GM18502 (cell line): ENCODE results near the gene SDF2L1.
"Not testable (repeated sequence)": the region's sequence is repeated elsewhere in the genome, so short reads cannot be mapped to it uniquely, and the experiment has no call there.

Experiments used
- ATAC-seq: cut with Tn5 transposase; IDR thresholded peaks from one replicate; pipeline ENCODE4 v1.9.1; 2021; ENCODE audit warnings: mild to moderate bottlenecking; ENCODE audit not compliant: unreplicated experiment, poor library complexity

Gene SDF2L1

DNA sequence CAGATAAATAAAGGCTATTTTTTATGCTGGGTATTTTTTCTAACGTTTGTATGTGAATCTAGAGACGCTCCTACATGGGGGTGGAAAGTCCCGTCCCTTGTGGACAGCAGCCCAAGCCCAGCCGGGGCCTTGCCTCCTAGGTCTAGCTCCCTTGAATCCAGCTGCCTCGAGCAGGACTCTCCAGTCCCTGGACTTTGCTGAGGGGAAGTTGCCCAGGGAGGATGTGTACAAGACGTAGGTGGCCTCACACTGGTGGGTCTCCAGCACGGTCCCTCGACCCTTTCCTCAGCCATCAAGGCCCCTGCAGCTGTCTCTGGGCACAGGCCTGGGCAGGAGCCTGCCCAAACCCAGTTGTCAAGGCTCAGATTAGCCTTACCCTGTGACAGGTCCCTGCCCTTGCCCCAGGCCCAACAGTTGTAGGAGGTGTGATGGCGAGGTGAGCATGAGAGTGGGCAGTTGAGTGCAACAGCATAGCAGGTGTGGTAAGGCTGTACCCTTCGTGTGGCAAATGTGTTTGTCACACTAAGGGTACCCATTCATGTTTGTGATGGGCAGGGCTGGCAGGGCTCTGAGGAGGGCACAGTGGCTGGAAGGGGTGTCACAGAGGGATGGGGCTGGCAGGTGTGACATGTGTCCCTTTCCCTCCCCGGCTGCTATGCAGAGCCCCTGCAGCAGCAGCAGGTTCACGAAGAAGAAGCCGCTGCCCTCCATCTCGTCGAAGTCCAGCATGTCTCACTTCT lies 6.2 kb upstream of the SDF2L1 start:
- ATAC-seq, result no peak

DNA sequence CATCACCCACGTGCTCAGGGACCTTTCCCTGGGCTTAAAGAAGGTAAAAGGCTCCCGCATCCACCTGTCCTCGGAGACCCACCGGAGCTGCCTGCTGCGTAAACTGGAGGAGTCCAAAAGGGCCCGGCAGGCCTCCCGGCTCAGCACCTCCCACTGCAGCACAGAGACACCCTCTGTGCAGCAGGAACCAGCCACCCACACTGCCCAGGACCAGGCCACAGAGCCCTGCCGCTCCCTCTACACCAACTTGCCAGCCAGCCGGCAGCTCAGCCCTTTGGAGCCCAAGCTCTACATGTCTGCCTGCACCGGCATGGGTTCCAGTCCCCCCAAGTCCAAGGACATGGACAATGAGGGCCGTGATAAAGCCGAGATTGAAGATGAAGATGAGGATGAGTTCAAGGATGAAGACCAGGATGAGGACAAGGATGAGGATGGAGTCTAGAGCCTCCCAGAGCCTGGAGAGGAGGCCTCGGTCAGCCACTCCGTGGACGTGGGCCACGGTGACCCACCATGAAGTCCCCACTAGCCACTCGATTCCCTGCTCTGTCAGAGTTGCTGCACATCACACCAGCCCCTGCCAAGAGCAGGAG lies 5.4 kb upstream of the SDF2L1 start:
- ATAC-seq, result no peak

DNA sequence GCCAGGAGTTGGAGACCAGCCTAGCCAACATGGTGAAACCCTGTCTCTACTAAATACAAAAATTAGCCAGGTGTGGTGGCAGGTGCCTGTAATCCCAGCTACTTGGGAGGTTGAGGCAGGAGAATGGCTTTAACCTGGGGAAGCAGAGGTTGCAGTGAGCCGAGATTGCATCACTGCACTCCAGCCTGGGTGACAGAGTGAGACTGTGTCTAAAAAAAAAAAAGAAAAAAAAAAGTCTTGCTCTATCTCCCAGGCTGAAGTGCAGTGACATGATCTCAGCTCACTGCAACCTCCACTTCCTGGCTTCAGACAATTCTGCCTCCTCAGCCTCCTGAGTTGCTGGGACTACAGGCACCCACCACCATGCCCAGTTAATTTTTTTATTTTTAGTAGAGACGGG lies 4.7 kb upstream of the SDF2L1 start:
- ATAC-seq, result not testable (repeated sequence)

DNA sequence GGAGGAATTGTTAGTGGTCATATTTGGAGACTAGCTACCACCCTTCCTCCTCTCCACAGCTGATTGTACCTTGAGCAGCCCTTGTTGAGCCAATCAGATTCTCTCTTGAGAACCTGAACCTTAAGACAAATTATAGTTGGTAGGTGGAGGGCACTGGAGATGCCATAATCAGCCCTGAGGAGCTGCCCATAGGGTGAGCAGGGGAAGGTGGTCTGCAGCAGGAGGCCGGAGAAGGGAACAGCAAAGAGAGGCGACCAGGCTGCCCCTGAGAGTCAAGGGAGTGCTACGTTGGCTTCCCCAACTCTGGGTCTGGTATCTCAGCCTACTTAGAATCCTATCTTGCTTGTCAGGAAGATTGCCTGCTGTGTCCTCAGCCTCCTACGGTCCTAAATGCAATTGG lies 2.7 kb upstream of the SDF2L1 start:
- no peak for ATAC-seq

DNA sequence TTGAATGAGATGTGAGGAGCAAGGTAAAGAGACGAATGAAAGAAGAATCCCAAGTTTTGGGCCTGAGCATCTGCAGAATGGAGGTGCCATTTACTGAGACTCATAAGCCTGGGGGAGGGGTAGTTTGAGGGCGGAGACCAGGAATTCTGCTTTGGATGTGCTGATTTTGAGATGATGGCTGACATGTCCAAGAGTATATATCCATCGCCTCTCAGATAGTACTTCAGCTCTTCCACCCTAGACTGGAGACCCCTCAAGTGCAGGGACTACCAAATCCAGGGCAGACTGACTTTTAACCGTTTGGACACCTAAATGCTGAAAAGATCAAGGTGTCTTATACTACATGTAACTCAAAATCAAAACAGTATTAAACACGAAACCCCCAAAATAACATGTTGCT lies 1.3 kb upstream of the SDF2L1 start:
- no peak for ATAC-seq

DNA sequence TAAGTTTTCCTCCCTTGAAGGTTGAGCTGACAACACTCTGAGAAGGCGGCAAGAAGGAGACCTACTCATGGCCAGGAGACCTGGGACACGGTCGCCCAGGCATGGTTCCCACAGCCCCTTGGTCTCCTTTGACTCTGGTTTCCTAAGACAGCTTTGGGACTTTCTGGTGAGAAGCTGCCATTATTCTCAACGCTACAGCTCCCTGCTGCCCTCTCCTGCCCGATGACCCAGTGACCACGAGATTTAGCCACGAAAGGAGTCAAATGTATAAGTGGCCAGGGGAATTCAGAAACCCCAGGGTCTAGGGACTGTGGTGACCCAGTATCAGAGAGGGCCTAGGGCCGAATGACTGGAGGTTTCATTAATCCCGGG lies 699 bp upstream of the SDF2L1 start:
- ATAC-seq, result peak; percentile 19

DNA sequence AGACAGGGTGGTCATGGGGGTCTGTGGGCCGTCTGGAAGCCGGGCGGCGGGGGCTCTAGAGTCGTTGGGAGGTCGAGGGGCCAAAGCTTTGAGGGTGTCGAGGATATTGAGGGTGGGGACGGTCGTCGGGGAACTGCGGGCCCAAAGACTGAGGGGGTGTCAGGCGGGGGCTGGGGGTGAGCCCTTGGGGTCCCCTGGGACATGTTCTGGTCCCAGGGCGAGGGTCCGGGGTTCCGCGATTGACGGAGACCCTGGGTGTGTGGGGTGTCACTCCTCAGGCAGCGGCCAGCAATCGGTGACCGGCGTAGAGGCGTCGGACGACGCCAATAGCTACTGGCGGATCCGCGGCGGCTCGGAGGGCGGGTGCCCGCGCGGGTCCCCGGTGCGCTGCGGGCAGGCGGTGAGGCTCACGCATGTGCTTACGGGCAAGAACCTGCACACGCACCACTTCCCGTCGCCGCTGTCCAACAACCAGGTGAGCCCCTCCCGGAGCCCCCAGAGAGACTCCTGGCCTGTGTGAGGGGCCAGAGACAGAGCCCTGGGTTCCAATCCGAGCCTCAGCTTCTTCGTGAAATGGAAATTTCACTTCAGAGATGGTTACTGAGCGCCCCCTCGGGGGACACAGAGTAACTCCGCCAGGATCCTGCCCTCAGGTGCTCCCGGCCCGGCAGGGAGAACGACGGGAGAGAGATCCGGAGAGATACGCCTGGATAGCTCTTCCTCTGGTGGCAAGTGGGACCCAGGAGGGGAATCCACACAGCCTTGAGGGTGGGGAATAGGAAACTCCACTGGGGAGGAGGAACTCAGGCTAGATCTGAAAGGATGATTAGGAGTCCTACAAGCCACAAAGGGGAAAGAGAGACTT lies 714 bp downstream of the SDF2L1 start:
- ATAC-seq, result no peak

DNA sequence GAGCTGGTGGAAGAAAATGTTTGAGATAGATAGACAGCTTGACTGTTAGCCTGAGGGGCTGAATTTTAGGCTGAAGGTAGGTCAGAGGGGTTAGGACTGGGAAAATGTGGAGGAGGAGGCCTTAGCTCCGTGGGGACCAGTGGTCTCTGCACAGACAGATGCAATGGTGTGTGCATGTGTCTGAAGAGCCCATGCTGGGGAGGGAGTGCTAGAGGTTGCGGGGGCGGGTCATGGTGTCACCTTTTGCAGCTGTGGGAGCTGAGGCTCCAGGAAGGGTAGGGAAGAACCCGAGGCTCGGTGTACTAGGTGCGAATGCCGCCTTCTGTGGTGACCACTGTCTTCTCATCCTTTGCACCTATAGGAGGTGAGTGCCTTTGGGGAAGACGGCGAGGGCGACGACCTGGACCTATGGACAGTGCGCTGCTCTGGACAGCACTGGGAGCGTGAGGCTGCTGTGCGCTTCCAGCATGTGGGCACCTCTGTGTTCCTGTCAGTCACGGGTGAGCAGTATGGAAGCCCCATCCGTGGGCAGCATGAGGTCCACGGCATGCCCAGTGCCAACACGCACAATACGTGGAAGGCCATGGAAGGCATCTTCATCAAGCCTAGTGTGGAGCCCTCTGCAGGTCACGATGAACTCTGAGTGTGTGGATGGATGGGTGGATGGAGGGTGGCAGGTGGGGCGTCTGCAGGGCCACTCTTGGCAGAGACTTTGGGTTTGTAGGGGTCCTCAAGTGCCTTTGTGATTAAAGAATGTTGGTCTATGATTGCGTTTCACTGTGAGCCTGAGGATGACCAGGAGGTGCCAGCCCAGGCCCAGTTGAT lies 1.6 kb downstream of the SDF2L1 start:
- ATAC-seq, result no peak

DNA sequence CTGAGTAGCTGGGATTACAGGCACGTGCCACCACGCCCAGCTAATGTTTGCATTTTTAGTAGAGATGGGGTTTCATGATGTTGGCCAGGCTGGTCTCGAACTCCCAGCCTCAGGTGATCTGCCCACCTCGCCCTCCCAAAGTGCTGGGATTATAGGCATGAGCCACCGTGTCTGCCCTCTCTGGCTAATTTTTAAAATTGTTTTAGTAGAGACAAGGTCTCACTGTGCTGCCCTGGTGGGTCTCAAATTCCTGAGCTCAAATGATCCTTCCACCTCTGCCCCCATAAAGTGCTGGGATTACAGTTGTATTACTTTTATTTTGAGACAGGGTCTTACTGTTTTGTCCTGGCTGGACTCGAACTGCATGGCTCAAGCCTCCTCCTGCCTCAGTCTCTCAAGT lies 3.4 kb downstream of the SDF2L1 start:
- not testable (repeated sequence) for ATAC-seq

DNA sequence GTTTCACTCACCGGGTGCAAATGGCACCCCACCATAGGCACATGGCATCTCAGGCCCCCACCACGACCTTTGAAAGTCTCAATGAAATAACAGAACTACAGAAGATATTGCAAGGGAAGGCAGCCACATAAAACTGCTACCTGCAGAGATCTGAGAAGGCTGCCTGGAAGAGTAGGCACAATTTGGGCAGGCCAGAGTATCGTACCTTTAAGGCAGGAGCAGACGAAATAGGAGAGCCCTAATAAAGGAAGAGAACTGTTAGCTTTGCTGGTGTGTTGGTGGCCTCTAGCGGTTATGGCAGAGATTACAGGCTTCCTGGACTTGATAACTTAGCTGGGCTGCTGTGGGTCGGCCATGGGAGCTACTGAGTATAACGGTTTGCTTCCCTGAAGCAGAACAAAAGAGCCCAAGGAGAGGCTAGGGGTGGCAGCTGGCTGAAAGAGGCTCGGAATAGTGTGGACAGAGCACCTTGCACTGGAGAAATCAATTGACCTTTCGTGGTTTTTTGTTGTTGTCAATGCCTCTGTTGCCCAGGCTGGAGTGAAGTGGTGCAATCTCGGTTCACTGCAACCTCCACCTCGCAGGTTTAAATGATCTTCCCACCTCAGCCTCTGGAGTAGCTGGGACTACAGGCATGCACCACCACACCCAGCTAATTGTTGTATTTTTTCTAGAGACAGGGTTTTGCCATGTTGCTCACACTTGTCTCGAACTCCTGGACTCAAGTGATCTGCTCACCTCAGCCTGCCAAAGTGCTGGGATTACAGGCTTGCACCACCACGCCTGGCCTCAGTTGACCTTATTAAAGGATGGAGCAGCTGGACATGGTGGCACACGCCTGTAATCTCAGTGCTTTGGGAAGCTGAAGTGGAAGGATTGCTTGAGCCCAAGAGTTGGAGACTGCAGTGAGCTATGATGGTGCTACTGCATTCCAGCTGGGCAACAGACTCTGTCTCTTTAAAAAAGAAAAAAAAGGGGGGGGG lies 4.8 kb downstream of the SDF2L1 start:
- no peak for ATAC-seq

DNA sequence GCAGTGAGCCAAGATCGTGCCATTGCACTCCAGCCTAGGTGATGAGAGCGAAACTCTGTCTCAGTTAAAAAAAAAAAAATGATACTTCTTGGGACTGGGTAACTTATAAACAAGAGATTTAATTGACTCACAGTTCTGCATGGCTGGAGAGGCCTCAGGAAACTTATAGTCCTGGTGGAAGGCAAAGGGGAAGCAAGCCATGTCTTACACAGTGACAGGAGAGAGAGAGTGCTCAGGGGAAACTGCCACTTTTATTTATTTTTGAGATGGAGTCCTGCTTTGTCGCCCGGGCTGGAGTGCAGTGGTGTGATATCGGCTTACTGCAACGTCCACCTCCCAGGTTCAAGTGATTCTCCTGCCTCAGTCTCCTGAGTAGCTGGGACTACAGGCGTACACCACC lies 8.2 kb downstream of the SDF2L1 start:
- ATAC-seq, result no peak

DNA sequence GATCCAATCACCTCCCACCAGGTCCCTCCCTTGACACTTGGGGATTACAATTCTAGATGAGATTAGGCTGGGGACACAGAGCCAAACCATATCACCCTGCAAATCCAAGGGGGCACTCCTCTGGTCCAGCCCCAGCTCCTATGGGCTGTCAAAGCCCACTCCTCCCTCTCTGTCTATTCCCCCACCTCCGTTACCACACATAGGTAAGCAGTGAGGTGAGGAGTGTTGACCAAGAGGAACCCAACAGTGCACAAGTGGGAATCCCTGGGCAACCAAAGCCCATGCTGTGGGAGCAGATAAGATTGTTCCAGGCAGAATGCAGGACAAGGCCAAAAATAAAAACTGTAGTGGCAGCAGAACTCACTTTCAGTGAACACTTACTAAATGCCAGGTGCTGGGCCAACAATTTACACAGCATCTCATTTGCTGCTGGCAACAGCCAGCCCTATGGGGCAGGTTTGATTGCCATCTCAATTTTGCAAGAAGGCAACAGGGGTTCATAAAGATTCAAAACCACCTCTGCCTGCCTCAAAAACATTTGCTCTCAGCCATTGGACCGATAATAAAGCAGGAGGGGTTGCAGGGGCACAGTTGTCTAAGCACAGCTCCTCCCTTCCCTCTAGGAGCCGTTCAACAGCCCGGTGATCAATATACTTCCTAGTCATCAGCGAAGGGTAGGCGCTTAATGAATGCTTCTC lies 8.9 kb downstream of the SDF2L1 start:
- no peak for ATAC-seq

DNA sequence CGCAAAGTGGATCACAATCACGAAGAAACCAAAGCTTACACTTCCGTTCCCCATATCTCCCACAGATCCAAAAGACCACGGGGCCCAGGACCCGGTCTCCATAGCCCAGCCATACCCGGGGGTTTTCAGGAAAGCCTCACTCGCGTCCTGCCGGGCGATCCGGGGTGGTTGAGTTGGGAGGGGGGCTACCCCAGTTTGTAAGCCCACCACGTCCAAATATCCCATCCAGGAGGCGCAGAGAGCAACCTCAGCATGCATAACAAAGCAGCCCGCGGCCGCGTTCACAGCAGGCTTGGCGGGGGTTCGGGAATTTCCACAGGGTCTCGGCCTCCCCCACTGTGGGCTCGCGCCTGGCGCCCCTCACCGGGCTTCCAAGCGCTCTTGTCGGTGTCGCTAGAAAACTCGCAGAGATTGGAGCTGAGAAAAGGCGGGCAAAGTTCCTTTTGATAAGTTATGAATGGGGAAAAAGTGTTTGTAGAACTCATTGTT lies 9.5 kb downstream of the SDF2L1 start:
- ATAC-seq, result peak; percentile 27

DNA sequence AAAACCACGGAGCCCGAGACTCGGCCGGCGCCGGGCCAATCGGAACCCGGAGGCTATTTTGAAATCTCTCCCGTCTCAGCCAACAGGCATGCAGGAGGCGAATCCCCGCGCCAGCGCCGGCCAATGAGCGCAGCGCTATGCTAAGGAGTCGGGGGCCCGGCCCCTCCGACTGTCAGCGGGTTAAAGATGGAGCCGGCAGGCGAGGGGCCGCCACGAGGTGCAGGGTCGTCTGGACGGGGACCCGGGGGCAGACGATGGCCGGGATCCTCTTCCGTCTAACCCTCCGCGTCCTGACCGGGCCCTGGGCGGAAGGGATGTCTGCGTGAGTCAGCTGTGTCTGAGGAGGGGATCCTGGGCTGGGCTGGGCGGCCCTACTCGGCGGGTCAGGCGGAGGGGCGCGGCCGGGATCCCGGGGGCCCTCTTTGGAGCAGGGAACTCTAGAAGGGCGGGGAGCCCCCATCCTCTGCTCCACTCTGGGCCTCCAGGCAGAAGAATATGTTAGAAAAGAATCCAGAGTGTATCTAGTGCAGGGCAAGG lies 10.0 kb downstream of the SDF2L1 start:
- peak; percentile 83 for ATAC-seq

DNA sequence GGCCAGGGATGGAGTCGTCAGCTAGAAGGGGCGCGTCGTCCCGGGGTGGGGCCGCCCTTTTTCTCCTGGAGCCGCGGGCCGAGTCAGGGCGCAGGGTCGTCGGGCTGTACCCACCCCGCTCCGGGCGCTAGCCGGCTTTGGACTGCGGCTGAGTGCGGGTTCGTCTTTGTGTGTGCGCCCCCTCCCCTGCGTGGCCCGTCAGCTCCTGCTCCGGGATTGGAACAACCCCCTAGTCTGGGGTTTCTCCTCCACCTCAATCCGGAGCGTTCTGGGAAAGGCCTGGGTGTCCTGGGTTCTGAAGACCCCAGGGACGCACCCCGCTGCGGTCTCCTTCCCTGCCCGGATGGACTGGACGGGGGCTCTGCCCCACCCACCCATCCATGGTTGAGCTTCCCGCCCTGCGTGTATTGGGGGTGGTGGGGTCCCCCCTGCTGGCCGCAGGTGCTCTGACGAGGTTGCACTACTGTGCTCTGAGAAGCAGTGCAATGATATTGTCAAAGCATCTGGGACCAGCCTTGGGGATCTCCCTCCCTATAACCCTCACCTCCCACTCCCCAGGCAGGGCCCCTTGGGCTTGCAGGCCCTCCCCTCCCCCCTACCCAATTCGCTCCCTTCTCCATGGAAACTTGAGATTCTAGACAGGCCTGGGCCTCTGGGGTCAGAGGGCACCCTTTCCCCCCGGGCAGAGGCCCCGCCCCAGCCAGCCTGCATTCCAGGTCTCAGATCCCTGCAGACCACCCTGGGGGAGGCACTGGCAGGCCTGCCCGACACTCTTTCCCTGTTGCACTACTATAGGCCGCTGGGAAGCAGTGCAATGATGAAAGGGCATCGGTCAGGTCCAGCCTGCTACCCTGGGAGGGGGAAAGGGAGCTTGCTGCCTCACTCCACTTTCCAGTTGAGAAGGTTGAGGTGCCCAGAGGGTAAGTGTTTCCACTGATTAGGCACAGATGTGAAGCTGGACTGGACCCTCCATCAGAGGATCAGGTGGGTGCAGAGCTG lies 10.7 kb downstream of the SDF2L1 start:
- ATAC-seq, result no peak

DNA sequence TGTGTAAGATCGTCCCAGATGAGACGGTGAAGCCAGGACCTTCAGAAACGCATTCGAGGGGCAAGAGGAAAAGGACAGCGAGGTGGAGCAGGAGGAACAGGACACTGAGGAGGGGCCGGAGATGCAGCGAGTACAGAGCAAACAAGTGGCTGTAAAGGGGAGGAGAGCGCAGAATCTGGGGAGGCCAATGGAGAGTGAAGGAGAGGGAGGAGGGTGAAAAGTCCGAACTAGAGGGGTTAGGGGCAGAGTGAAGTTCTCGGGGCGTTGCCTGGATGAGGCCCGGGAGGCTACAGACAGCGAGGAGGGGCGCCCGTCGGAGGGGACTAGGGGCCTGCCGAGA lies 14.9 kb downstream of the SDF2L1 start:
- no peak for ATAC-seq

DNA sequence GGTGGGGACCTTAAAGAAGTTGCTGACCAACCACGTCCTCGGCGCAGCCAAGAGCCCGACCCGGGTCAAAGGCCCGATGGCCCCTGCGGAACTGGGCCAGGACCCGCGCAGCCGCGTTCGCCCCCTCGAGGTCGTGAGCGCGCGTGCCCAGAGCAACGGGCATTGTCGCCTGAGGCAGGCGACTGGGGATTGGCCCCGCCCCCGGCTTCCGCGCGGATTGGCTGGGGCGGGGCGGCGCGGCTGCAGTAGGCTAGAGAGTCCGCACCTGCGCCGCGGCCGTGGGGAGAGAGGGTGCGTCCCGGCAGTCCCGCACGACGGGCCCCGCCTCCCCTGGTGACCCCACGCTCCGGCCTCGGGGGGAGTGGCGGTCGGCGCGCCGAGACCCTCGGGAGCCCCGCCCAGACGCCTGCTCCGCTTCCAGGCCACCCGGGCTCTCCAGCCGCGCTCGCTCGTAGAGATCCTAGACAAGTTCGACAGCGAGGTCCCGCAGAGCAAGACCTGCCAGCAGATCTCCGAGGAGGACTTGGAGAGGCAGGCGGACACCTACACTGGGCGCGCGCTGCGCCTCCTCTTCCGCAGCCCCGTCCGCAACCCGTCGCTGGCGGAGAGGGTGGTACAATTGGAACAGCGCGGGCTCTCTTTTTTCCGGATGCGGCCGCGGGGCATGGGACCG lies 15.4 kb downstream of the SDF2L1 start:
- ATAC-seq, result peak; percentile 78
